Stimulated activated CD8-positive, alpha-beta memory T cell treated with anti-CD3 and anti-CD28 coated beads, Interleukin-12 subunit alpha, Interleukin-12 subunit beta, amount 100 ng/mL, for 24 hours (primary cell): ENCODE data around the gene VSTM4.

ENCODE experiments used
- DNase-seq: peaks from one replicate; pipeline ENCODE4 v3.0.0-alpha.2; 2020; ENCODE audit errors: extremely low read depth

The VSTM4 gene

DNA sequence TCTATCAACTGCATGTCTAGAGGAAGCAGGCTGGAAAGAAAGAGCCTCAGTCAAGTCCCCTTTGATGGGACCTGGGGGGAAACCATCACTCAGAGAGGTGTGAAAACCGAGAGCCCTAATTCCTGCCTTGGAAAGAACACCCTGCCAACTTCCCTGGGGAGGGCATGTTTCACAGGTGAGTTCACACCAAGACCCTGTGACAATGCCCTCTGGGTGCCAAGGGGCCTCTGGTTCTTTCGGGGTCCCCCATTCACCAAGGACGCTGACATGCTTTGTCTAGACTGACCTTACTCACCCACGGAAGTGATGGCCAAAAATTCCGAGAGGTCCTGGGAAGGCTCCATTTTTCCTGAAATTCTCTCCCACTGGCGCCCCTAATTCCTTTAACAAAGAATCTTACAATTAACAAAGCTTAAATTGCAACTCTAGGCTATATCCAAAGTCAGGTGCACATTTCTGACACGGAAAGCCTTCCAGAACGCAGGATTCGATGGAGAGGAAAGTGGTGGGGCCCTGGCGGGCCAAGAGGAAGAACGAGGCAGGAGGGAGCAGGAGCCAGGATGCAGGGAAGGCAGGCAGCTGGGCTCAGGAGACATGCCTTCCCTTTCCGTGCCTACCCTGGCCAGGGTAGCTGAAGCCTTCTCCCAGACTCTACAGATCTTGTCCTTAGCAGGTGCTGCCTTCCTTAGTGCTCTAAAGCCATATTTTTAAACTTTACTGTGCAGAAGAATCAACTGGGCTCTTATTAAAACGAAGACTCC lies 23.7 kb downstream of the VSTM4 start:
- no peak for DNase-seq

GRCh38 chr10:49090696-49091380 lies 24.5 kb downstream of the VSTM4 start:
- no peak for DNase-seq

DNA sequence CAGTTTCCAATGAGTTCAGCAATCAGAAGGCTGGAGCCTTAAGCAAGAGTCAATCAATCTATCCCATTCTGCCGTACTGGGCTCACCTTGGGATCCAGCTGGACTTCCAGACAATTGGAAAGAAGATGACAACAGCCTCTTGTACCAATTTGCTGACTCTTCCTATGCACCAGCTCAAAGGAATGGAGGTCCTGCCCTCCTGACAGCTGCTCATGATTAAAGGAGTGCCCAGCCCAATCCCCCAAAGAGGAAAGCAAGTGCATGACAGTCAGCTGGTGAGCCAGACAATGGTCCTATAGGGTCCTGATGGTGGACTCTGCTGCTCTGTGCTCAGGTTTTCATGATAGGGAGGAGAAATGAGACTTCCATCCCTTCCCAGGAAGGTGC lies 25.1 kb downstream of the VSTM4 start:
- DNase-seq: no peak

DNA sequence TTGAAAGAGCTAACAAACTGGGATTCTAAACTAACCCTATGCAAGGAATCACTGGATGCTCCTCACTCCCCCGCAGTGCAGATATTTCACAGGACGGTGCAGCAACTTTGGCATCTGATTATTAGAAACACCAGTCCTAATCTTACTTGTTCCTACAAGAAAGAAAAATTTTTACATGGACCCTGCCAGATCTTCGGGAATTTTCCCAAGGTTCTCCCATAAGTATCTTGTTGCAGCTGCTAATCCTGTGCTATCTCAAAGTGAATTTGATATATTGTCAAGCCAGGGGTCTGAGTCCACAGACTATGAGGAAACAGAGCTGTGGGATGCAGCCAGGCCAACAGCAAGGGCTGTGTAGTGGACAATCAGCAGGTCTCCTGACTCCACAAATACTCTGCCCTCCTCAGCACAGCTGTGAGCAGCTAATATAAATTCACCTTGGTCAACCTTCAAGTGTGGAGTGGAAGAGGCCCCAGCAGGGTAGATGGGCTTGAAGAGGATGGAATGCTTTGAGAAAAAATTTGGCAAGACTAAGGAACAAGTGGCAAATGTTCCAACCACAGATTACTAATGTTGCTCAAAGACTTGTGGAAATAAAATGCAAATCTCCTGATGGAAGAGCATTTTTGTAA lies 25.6 kb downstream of the VSTM4 start:
- no peak for DNase-seq

GRCh38 chr10:49089152-49089551 lies 26.2 kb downstream of the VSTM4 start:
- no peak for DNase-seq

GRCh38 chr10:49086889-49087288 lies 28.4 kb downstream of the VSTM4 start:
- no peak for DNase-seq

- DNase-seq: no peak
Measured at GRCh38 chr10:49083261-49083660, 32.1 kb downstream of the VSTM4 start.

DNA sequence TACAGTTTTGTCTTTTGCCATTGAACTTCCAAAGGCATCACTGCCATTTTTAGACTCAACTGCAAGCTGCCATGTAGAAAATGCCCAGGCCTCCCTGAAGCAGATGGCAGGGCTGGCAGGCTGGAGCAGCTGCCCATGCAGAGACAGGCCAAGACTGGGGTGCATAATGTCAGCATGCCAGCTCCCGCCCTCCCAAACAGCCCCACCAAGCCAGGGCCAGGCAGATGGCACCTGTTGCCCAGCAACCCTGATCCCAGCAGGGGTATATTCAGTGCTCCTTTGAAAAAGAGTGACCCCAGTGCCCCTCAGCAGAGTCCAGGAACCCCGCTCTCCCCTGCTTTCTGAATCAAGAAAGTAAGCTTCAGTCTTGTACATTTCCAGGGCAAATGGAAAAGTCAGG lies 32.6 kb downstream of the VSTM4 start:
- DNase-seq: no peak

GRCh38 chr10:49081547-49082275 lies 33.6 kb downstream of the VSTM4 start:
- DNase-seq: no peak

GRCh38 chr10:49080965-49081364 lies 34.4 kb downstream of the VSTM4 start:
- no peak for DNase-seq

- no peak for DNase-seq
Measured at GRCh38 chr10:49080071-49080470, 35.3 kb downstream of the VSTM4 start.

DNA sequence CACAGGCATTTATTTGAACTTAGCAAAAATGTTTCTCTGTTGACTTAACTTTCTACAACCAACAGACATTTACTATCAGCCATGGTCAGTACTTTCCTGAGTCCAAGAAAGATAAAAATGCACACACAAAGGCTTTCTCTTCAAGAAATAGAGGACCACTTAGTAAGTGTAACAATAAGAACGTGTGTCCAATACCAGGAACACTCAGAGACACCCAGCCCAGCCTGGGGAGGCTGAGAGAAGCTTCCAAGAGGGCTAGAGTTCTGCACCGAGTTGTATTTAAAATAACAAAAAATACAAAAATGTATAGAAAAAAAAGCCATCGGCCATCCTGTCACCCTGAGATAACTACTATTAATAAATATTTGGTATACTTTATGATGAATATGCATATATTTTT lies 35.8 kb downstream of the VSTM4 start:
- no peak for DNase-seq

- DNase-seq: no peak
Measured at GRCh38 chr10:49079072-49079471, 36.2 kb downstream of the VSTM4 start.

DNA sequence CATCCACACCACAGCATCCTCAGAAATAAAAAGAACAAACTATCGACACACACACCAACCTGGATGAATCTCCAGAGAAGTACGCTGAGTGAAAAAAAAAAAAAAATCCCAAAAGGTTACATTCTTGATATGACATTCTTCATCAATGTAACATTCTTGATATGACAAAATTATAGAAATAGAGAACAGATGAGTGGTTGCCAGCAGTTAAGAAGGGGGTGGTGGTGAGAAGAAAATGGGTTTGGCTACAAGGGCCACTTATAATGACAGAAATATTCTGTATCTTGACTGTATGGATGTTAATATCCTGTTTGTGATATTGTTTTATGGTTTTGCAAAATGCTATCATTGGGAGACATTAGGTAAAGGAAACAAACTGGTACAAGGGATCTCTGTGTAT lies 36.9 kb downstream of the VSTM4 start:
- DNase-seq: no peak

- no peak for DNase-seq
Measured at GRCh38 chr10:49076741-49077521, 38.4 kb downstream of the VSTM4 start.

- no peak for DNase-seq
Measured at GRCh38 chr10:49076319-49076718, 39.0 kb downstream of the VSTM4 start.

- no peak for DNase-seq
Measured at GRCh38 chr10:49075743-49076142, 39.6 kb downstream of the VSTM4 start.

DNA sequence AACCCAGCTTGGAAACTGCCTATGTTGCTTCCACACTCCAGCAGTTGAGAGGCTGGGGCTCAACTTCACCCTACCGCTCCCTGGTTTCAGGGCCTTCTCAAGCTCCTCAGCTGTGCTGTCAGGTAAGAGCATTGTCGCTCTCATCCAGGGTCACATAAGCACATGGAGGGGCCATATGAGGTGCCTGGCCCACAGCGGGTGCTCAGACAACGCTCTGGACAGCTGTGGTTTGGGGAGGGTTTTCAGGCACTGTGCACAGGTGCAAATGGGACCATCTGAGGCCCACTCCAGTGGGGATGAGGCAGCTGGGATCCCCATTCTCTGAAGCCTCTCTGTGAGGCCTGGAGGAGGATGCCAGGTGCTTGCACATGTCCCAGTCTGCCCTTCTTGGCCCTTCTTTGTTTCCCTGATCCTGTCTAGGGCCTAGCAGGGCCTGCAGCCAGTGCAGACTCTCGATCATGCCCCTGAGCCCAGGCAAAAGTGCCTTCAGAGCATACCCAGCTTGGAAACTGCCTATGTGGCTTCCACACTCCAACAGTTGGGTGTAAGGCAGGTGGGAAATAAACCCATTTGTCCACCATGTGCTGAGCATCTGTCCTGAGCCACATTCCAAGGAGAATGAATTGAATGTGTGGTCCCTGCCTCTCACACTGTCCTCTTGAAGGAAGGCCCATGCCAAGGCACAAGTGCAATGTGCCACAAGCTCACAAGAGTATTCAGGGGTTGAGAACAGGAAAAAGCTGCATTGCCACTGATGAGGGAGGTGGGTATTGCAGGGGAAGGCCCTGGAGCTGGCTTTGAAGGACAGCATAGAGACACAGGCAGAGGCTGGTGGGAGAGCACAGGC lies 40.3 kb downstream of the VSTM4 start:
- no peak for DNase-seq

- no peak for DNase-seq
Measured at GRCh38 chr10:49072166-49072885, 43.0 kb downstream of the VSTM4 start.

DNA sequence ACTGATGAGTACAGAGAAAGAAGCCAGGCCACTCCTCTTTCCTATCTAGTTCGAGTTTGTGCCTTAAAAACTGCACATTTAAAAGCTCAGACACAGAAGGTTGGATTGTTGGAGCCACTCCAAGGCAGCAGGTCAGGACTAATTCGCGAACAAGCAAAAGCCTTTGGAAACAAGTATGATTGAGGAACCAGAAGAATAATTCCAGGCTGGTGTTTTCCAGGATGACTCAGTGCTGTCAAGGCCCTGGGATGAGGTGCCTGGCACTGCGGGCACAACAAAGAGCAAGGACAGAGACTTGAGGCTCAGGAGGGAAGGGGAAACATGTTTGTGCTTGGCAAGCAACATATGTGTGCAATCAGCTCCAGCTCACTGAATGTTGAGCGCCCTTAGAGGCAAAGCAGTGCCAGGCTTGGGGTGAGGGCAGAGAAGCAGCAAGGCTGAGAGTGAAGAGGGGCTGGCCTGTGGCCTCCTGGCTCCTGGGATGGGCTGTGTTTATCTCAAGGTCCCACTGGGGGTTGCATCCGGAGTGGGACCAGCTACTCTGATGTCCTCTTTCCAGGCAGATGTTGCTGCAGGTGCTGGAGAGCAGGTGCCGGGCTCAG lies 44.1 kb downstream of the VSTM4 start:
- no peak for DNase-seq
